ENCODE data around the gene HS3ST6.
"Not testable (repeated sequence)": the region's sequence is repeated elsewhere in the genome, so short reads cannot be mapped to it uniquely, and the experiment has no call there.

The HS3ST6 gene

GRCh38 chr16:1926271-1926670 lies 8.1 kb upstream of the HS3ST6 start:
- DNase-seq (ENCODE audit: low spot score) = no peak

GRCh38 chr16:1924095-1924494 lies 5.9 kb upstream of the HS3ST6 start:
- DNase-seq (ENCODE audit: low spot score) = no peak

DNA sequence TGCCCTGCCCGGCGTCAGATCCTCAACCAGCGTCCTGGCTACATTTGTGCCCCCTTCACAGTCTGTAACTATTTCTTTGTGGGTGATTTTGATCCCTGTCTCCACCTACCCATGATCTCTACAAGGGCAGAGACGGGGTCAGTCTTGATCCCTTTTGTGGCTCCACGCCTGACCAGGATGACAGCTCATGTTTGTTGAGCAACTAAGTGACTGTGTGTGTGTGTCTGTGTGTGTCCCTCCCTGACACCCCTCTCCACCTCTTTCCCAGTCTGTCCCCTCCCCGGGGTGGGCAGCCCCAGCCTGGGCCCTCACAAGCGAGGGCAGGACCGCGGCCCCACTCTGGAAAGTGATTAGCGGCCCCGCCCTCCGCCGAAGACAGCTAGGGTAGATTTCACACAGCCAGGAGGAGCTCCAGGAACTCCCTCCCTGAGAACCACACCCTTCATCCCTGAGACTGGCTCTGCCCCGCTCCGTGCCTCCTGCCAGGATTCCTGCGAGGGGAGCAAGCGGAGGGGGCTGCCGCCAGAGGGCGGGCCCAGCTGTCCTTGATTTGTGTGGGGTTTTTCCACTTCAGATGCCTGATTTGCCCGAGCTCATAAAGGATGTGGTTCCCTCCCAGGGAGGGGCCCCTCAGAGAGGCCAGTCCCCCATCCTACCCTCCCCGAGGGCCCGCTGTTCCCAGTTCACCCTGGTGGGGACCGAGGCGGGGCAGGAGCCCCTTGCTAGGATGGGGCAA lies 5.3 kb upstream of the HS3ST6 start:
- no peak for DNase-seq (ENCODE audit: low spot score)

DNA sequence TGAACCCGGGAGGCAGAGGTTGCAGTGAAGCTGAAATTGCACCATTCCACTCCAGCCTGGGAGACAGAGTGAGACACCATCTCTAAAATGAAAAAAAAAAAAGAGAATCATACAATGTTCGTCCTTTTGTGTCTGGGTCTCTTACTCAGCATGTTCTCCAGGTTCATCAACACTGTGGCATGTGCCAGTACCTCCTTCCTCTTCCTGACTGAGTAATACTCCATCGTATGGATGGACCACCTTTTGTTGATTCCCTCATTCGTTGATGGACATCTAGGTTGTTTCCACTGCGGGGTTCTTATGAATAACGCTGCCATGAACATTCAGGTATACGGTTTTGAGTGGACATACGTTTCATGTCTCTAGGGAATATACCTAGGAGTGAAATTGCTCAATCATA lies 4.1 kb upstream of the HS3ST6 start:
- DNase-seq (ENCODE audit: low spot score) = no peak

GRCh38 chr16:1920727-1921171 lies 2.5 kb upstream of the HS3ST6 start:
- DNase-seq (ENCODE audit: low spot score) = no peak

DNA sequence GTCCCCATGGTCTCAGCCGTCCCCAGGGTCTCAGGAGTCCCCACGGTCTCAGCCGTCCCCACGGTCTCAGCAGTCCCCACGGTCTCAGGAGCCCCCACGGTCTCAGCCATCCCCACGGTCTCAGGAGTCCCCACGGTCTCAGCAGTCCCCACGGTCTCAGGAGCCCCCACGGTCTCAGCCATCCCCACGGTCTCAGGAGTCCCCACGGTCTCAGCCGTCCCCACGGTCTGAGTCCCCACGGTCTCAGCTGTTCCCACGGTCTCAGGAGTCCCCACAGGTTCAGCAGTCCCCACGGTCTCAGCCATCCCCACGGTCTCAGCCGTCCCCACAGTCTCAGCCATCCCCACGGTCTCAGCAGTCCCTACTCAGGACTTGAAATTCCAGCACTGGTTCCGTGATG lies 1.9 kb upstream of the HS3ST6 start:
- DNase-seq (ENCODE audit: low spot score) = not testable (repeated sequence)

- DNase-seq (ENCODE audit: low spot score) = no peak
Observed at GRCh38 chr16:1919327-1919998, 1.2 kb upstream of the HS3ST6 start.

- no peak for DNase-seq (ENCODE audit: low spot score)
Observed at GRCh38 chr16:1917665-1918350, 407 bp downstream of the HS3ST6 start.

DNA sequence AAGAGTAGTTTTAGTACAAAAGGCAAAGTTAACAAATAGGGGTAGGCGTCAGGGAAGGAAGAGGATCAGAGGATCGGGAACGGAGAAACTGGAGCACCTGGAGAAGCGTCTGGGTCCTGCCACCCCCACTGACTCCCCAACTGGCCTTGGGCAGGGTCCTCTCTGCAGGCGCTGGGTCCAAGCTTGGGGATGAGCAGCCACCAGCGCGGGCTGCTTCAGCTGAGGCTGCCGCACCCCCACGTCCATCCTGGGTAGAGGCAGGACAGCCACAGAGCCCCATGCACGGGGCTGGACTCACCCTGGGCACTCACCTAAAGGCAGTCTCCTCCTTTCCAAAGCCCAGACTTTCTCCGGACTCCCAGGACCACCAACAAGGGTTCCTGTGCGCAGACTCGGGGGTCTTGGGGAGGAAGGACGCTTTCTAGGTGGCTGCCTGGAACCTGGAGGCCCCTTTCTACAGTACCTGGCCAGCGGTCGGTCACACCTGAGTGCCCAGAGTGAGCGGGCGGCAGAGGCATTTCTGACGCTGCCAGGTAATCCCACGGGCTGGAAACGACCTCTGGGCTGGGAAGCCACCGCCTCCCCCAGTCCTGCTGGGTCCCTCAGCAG lies 1.1 kb downstream of the HS3ST6 start:
- DNase-seq (ENCODE audit: low spot score) = no peak

GRCh38 chr16:1916640-1916990 lies 1.6 kb downstream of the HS3ST6 start:
- no peak for DNase-seq (ENCODE audit: low spot score)

- no peak for DNase-seq (ENCODE audit: low spot score)
Observed at GRCh38 chr16:1915732-1916639, 2.2 kb downstream of the HS3ST6 start.

DNA sequence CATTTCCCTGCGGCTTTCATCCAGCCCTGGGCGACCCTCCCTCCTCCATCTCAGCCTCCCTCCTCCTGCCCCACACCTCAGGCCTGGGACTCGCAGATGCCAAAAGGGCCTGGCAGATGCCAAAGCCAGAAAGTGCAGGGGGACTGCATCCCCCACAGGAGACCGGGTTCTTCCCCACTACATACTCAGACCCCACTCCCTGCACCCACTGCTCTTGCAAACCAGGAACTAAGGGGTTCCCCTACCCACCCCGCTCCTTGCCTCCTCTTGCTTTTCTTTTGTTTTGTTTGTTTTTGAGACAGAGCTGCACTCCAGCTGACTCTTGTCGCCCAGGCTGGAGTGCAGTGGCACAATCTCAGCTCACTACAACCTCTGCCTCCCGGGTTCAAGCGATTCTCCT lies 3.2 kb downstream of the HS3ST6 start:
- DNase-seq (ENCODE audit: low spot score) = no peak

- no peak for DNase-seq (ENCODE audit: low spot score)
Observed at GRCh38 chr16:1914084-1914608, 4.1 kb downstream of the HS3ST6 start.

DNA sequence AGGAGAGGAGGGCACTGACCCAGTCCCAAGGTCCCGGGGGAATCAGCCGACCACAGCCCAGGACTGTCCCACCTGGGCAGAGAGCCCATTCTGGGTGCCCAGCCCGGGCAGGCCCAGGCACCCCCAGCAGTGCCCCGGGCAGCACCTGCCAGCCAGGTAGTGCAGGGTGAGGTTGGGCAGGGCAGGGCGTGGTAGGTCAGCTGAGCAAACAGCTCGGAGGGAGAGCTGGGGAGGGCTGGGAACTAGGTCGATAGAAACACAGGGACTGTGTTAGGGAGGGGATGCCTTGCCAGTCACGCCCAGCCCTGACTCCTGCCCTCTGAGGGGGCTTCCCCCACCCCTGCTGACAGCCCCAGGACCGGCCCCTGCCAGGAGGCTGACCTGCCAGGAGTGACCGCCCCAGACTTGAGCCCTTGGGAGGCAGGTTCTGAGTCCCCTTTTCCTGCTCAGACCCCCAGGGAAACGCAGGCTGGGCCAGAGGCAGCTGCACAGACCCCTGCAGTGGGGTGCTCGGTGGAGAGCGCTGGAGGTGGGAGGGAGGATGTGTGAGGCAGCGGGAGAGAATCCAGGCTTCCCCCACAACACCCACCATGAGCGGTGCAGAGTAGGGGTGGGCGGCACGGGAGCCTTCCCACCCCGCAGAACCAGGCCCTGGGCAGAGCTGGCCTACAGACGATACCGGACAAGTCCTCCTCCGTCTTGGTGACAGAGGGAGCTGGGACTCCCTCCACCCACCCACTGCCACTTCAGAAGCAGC lies 4.7 kb downstream of the HS3ST6 start:
- no peak for DNase-seq (ENCODE audit: low spot score)

GRCh38 chr16:1912215-1912543 lies 6.0 kb downstream of the HS3ST6 start:
- no peak for DNase-seq (ENCODE audit: low spot score)

- DNase-seq (ENCODE audit: low spot score) = no peak
Observed at GRCh38 chr16:1911467-1912214, 6.6 kb downstream of the HS3ST6 start.

GRCh38 chr16:1909561-1910231 lies 8.5 kb downstream of the HS3ST6 start:
- no peak for DNase-seq (ENCODE audit: low spot score)

DNA sequence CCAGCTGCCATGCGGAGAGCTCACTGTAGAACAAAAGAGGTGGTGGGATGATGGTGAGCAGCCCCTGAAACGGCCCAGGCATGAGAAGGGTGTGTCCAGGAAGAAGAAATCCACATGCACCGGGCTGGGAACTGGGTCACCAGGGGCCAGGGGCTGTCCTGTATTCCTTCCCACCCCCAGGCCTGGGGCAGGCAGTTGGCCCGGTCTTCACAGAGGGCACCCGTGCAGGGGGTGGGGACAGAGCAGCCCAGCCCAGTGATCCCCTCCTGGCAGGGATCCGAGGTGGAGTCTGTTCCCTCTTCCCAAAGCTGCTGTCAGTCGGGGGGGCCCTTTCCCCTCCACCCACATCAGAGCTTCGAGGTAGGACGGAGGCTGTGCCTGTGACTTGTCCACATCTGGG lies 9.2 kb downstream of the HS3ST6 start:
- no peak for DNase-seq (ENCODE audit: low spot score)

DNA sequence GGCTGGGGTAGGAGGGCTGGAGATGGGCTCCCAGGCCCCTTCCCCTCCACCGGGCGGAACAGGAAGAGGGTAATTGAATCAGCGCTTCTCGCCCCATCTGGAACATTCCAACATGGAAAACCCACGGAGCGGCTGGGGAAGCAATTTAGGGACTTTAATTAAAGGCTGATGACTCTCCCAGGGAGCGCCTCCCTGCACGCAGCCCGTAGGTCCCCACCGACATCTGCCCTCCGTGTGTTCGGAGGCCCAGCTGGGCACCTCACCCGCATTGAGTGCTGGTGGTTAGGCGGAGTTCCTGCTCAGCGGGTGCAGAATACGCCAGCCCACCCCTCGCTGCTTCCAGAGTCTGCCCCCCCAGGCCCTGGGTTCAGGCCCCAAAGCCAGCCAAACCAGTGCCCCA lies 10.0 kb downstream of the HS3ST6 start:
- no peak for DNase-seq (ENCODE audit: low spot score)

Measured in COLO829 (cell line).